T-helper 2 cell treated with Interferon-gamma antibody and Interleukin-4, amounts not matched to agents 5 μg/mL and 100 μg/mL, for 36 hours (primary cell): Measurements from ENCODE around the gene UNG.

Experiments
- DNase-seq: peaks from one replicate; pipeline ENCODE4 v3.0.0; 2021; ENCODE audit warnings: low spot score
- H3K27ac Mint-ChIP-seq: one replicate; pipeline ENCODE4 v1.8.0; 2021; ENCODE audit warnings: mild to moderate bottlenecking, mixed read lengths
- H3K27me3 Mint-ChIP-seq: one replicate; pipeline ENCODE4 v1.8.0; 2021; ENCODE audit warnings: low read depth, mixed read lengths
- H3K36me3 Mint-ChIP-seq: one replicate; pipeline ENCODE4 v1.8.0; 2021; ENCODE audit warnings: low read depth, mixed read lengths
- H3K4me1 Mint-ChIP-seq: one replicate; pipeline ENCODE4 v1.8.0; 2021; ENCODE audit warnings: low read depth, mixed read lengths
- H3K4me3 Mint-ChIP-seq: one replicate; pipeline ENCODE4 v1.8.0; 2022; ENCODE audit warnings: mild to moderate bottlenecking, moderate library complexity, mixed read lengths
- H3K9me3 Mint-ChIP-seq: one replicate; pipeline ENCODE4 v1.8.0; 2021; ENCODE audit warnings: mixed read lengths

UNG gene

GRCh38 chr12:109065853-109066193 is 31.6 kb upstream of the UNG start:
- no peak overlapping the region for H3K4me3 Mint-ChIP-seq
- no peak for DNase-seq
- no peak overlapping the region for H3K27ac Mint-ChIP-seq
- H3K27me3 Mint-ChIP-seq, result no peaks in the 10 kb centered on the region
- H3K36me3 Mint-ChIP-seq, result peaks cover 4% of the 10 kb centered on the region
- no peaks in the 10 kb centered on the region for H3K9me3 Mint-ChIP-seq
- H3K4me1 Mint-ChIP-seq, result no peaks in the 10 kb centered on the region

GRCh38 chr12:109069307-109070271 is 27.8 kb upstream of the UNG start:
- H3K9me3 Mint-ChIP-seq, result no peaks in the 10 kb centered on the region
- no peak overlapping the region for H3K27ac Mint-ChIP-seq
- no peaks in the 10 kb centered on the region for H3K4me1 Mint-ChIP-seq
- H3K36me3 Mint-ChIP-seq, result peaks cover 6% of the 10 kb centered on the region
- no peak overlapping the region for H3K4me3 Mint-ChIP-seq
- H3K27me3 Mint-ChIP-seq, result no peaks in the 10 kb centered on the region
- DNase-seq, result no peak

GRCh38 chr12:109074866-109075265 is 22.5 kb upstream of the UNG start:
- Mint-ChIP-seq H3K27me3 (no peaks in the 10 kb centered on the region), H3K36me3 (peaks cover 27% of the 10 kb centered on the region), H3K4me3 (no peak overlapping the region), H3K27ac (no peak overlapping the region), H3K9me3 (peaks cover 5% of the 10 kb centered on the region), H3K4me1 (no peaks in the 10 kb centered on the region)
- DNase-seq, result no peak

- no peak overlapping the region for H3K27ac Mint-ChIP-seq
- no peaks in the 10 kb centered on the region for H3K27me3 Mint-ChIP-seq
These were observed 14.6 kb upstream of the UNG start for GRCh38 chr12:109082751-109083150.

GRCh38 chr12:109084425-109084824 is 13.0 kb upstream of the UNG start:
- H3K9me3 Mint-ChIP-seq, result no peaks in the 10 kb centered on the region
- peaks cover 16% of the 10 kb centered on the region for H3K36me3 Mint-ChIP-seq
- no peak overlapping the region for H3K4me3 Mint-ChIP-seq

More at GRCh38 chr12:109082751-109083150, 14.6 kb upstream of the UNG start:
- Mint-ChIP-seq H3K4me1 (no peaks in the 10 kb centered on the region), H3K9me3 (peaks cover 5% of the 10 kb centered on the region), H3K4me3 (no peak overlapping the region), H3K36me3 (peaks cover 20% of the 10 kb centered on the region)
- DNase-seq, result no peak

GRCh38 chr12:109085590-109085989 is 11.8 kb upstream of the UNG start:
- peaks cover 3% of the 10 kb centered on the region for H3K4me1 Mint-ChIP-seq
- H3K27ac Mint-ChIP-seq, result no peak overlapping the region
- peaks cover 15% of the 10 kb centered on the region for H3K36me3 Mint-ChIP-seq
- no peak overlapping the region for H3K4me3 Mint-ChIP-seq
- no peak for DNase-seq
- H3K9me3 Mint-ChIP-seq, result no peaks in the 10 kb centered on the region
- no peaks in the 10 kb centered on the region for H3K27me3 Mint-ChIP-seq

More at GRCh38 chr12:109084425-109084824, 13.0 kb upstream of the UNG start:
- Mint-ChIP-seq H3K4me1 (no peaks in the 10 kb centered on the region), H3K27ac (no peak overlapping the region), H3K27me3 (no peaks in the 10 kb centered on the region)
- no peak for DNase-seq

- Mint-ChIP-seq H3K27me3 (no peaks in the 10 kb centered on the region), H3K4me3 (no peak overlapping the region), H3K36me3 (peaks cover 16% of the 10 kb centered on the region), H3K27ac (no peak overlapping the region), H3K4me1 (peaks cover 10% of the 10 kb centered on the region), H3K9me3 (no peaks in the 10 kb centered on the region)
- DNase-seq, result no peak
These were observed 10.1 kb upstream of the UNG start for GRCh38 chr12:109087250-109087649.

GRCh38 chr12:109088818-109089217 is 8.6 kb upstream of the UNG start:
- H3K27ac Mint-ChIP-seq, result no peak overlapping the region
- no peaks in the 10 kb centered on the region for H3K27me3 Mint-ChIP-seq
- H3K36me3 Mint-ChIP-seq, result peaks cover 18% of the 10 kb centered on the region
- peaks cover 24% of the 10 kb centered on the region for H3K4me1 Mint-ChIP-seq
- H3K9me3 Mint-ChIP-seq, result no peaks in the 10 kb centered on the region
- DNase-seq, result no peak
- no peak overlapping the region for H3K4me3 Mint-ChIP-seq

- no peak for DNase-seq
- no peak overlapping the region for H3K27ac Mint-ChIP-seq
- no peak overlapping the region for H3K4me3 Mint-ChIP-seq
- H3K4me1 Mint-ChIP-seq, result peaks cover 25% of the 10 kb centered on the region
- H3K9me3 Mint-ChIP-seq, result no peaks in the 10 kb centered on the region
- no peaks in the 10 kb centered on the region for H3K27me3 Mint-ChIP-seq
- peaks cover 18% of the 10 kb centered on the region for H3K36me3 Mint-ChIP-seq
These were observed 7.7 kb upstream of the UNG start for GRCh38 chr12:109089683-109090082.

- no peak for DNase-seq
- peaks cover 25% of the 10 kb centered on the region for H3K4me1 Mint-ChIP-seq
- H3K27ac Mint-ChIP-seq, result peak overlapping the region; percentile 87
- peak overlapping the region; percentile 83 for H3K4me3 Mint-ChIP-seq
- H3K27me3 Mint-ChIP-seq, result no peaks in the 10 kb centered on the region
- H3K36me3 Mint-ChIP-seq, result peaks cover 12% of the 10 kb centered on the region
- no peaks in the 10 kb centered on the region for H3K9me3 Mint-ChIP-seq
These were observed 4.8 kb upstream of the UNG start for GRCh38 chr12:109092497-109093021.

- H3K4me3 Mint-ChIP-seq, result peak within 1 kb of the TSS; percentile 83
- peak within 1 kb of the TSS; percentile 87 for H3K27ac Mint-ChIP-seq
- peak; percentile 94 for DNase-seq
- no peaks in the 10 kb centered on the region for H3K27me3 Mint-ChIP-seq
- H3K4me1 Mint-ChIP-seq, result peaks cover 25% of the 10 kb centered on the region
- H3K36me3 Mint-ChIP-seq, result peaks cover 11% of the 10 kb centered on the region
- no peaks in the 10 kb centered on the region for H3K9me3 Mint-ChIP-seq
These were observed 4.1 kb upstream of the UNG start, which contains the start of gene ALKBH2 for GRCh38 chr12:109093022-109093918. Gene ALKBH2, minus strand, starts transcription at chr12:109093472. Its CDS starts 686 bp downstream, at chr12:109092786.

GRCh38 chr12:109097140-109097434 is 310 bp upstream of the UNG start:
- peaks cover 28% of the 10 kb centered on the region for H3K36me3 Mint-ChIP-seq
- H3K4me3 Mint-ChIP-seq, result peak overlapping the region; percentile 91
- H3K27ac Mint-ChIP-seq, result no peak overlapping the region
- no peak for DNase-seq
- H3K27me3 Mint-ChIP-seq, result no peaks in the 10 kb centered on the region
- H3K4me1 Mint-ChIP-seq, result peaks cover 30% of the 10 kb centered on the region
- H3K9me3 Mint-ChIP-seq, result no peaks in the 10 kb centered on the region

GRCh38 chr12:109098183-109098604 is 797 bp downstream of the UNG start:
- Mint-ChIP-seq H3K9me3 (no peaks in the 10 kb centered on the region), H3K4me1 (peaks cover 20% of the 10 kb centered on the region), H3K27me3 (no peaks in the 10 kb centered on the region), H3K4me3 (peak overlapping the region; percentile 91), H3K27ac (peak overlapping the region; percentile 79), H3K36me3 (peaks cover 34% of the 10 kb centered on the region)
- DNase-seq, result no peak

- H3K36me3 Mint-ChIP-seq, result peaks cover 38% of the 10 kb centered on the region
- no peaks in the 10 kb centered on the region for H3K9me3 Mint-ChIP-seq
- H3K27ac Mint-ChIP-seq, result peak overlapping the region; percentile 79
- peak overlapping the region; percentile 91 for H3K4me3 Mint-ChIP-seq
- DNase-seq, result no peak
- H3K4me1 Mint-ChIP-seq, result peaks cover 15% of the 10 kb centered on the region
- H3K27me3 Mint-ChIP-seq, result no peaks in the 10 kb centered on the region
These were observed 1.3 kb downstream of the UNG start for GRCh38 chr12:109098651-109099050.
